NCI-H82 treated with DMSO at 0.1 percent for 48 hours (cell line): ENCODE results near the gene CCDC81.
"Not testable (repeated sequence)": the region's sequence is repeated elsewhere in the genome, so short reads cannot be mapped to it uniquely, and the experiment has no call there.

ENCODE experiments used
- DNase-seq: peaks from one replicate; lab custom pipeline; 2025; ENCODE audit not compliant: unreplicated experiment; lab: John Stamatoyannopoulos, UW

Gene CCDC81

GRCh38 chr11:86386746-86387145, 12.1 kb downstream of the CCDC81 start:
- no peak for DNase-seq

- no peak for DNase-seq
These were observed 13.5 kb downstream of the CCDC81 start for GRCh38 chr11:86388198-86388597.

DNA sequence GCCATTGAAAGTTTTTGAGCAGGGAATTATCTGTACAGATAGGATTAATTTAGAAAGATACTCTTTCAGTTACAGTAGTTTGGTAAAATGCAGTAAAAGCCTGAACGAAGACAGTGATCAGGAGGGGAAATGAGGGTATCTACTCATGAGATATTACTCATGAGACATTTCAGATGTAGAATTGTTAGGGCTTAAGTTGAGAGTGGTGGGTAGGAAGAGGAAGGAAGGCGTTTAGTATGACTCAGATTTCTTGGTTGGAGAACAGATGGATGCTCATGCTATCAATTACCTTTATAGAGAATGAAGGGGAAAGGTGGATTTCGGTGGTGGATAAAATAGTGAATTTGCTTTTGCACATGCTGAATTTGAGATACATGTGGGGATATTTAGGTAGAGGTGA, 15.8 kb downstream of the CCDC81 start:
- DNase-seq, result no peak

DNA sequence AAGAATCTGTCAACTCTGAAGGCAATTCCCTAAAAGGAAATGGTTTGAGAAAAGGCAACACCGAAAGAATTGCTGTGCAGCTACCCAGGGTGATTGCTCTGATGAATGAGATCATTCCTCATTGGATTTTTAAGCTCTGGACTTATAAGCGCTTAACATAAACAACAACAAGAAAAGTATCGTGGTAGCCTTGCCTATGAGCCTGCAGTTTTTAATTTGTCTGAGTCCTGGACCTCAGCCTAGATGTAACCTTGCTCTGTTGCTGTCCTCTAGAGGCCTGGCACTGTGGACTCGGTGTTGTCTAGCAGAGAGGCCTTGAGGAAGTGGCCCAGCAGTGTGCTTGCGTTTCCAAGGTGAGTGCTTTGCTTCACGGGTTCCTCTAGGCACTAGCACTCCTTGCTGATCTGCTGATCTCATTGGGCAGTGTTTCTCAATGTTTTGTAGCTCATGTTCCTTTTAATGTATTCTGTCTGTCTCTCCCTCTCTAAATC, 20.4 kb downstream of the CCDC81 start:
- no peak for DNase-seq

DNA sequence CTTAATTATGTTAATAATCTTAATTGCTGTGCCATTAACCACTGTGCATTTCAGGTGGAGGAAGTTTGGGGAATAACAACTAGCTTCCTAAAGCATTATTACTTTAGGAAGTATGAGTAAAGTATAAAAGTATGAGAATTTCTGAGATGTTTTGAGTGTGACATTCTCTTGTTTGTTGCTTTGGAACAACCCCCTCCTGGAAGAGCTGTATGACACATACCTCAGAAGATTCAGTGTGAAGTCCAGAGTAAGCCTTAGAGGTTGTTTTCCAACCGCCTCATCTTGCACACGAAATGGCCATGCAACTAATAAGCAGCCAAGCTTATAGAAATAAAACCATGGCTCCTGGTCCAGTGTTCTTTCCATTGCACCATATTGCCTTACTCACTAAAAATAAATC, 21.7 kb downstream of the CCDC81 start:
- DNase-seq, result no peak

- no peak for DNase-seq
These were observed 22.7 kb downstream of the CCDC81 start for GRCh38 chr11:86397351-86397750.

- no peak for DNase-seq
These were observed 23.4 kb downstream of the CCDC81 start for GRCh38 chr11:86398106-86398505.

DNA sequence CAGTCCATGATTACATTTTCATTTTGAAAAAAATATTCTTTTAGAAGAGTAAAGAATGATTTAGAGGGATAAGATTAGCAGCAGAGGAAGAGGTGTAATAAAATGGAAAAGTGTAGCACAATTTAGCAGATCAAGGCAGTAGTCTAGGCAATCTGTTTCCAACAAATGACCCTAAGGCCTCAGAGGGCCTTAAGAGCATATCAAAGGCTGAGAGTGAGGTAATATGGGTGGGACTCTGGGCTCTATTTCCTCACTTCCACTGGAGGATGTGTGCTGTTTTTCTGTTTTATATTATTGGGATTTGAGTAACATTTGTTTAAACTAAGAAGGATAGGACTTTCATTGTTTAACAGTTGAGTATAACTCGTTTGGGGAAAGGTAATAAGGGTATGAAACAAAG, 28.8 kb downstream of the CCDC81 start:
- DNase-seq, result no peak

DNA sequence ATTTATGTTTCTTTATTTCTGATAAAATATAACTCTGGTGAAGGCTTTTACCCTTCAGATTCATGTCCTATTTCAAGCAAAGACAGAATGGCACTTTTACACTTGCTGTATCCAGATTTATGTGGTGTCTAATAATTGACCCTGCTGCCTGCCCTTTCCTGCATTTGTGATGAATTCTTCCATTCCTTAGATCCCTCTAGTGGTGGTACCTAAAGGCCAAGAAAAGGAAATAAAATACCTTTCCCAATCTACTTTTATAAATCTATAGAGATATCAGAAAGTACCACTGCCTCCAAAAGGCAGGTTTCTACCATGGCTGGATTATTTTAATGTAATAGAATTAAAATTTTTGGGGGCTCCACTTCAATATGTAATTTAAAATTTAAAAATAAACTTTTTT, 34.2 kb downstream of the CCDC81 start:
- no peak for DNase-seq

DNA sequence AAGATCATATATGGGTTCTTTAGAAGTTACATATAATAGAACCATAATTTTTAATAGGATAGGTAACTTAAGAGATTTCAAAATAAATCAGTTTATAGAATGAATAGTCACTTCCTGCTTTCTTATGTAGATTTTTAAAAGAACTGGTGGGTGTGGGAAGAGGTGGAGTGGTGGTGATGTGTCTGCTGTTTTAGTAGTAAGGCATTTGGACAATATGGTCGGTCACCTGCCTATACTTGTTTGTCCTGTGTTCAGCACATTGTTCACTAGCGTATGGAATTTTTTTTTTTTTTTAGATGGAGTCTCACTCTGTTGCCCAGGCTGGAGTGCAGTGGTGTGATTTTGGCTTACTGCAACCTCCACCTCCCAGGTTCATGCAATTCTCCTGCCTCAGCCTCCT, 39.3 kb downstream of the CCDC81 start:
- DNase-seq, result no peak

- DNase-seq, result no peak
These were observed 40.3 kb downstream of the CCDC81 start for GRCh38 chr11:86415026-86415425.

DNA sequence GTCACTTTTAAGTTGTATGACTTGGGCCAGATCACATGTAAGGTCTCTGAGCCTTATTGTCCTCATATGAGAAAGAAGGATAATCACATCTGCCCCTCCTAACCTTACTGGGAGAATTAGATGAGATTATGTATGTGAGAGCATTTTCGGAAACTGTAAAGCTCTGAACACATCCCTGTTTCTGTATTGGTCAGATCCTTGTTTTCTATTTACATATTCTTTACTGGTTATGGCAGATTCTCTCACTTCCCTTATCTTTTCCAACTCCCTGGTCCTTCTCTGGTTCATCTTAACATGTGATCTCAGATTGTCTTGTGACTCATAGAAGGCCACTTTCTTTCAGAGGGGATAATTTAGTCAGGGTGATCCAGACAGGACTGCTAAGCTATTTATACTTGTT, 41.8 kb downstream of the CCDC81 start:
- DNase-seq, result no peak

DNA sequence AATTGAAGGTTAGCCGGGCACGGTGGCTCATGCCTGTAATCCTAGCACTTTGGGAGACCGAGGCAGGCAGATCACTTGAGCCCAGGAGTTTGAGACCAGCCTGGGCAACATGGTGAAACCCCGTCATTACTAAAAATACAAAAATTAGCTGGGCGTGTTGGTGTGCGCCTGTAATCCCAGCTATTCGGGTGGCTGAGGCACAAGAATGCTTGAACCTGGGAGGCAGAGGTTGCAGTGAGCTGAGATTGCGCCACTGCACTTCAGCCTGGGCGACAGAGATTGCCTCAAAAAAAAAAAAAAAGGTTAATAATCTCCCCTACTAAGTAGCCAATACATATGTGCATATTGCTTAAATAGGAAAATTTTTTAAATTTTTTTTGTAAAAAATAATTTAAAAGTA, 42.3 kb downstream of the CCDC81 start:
- DNase-seq, result not testable (repeated sequence)

DNA sequence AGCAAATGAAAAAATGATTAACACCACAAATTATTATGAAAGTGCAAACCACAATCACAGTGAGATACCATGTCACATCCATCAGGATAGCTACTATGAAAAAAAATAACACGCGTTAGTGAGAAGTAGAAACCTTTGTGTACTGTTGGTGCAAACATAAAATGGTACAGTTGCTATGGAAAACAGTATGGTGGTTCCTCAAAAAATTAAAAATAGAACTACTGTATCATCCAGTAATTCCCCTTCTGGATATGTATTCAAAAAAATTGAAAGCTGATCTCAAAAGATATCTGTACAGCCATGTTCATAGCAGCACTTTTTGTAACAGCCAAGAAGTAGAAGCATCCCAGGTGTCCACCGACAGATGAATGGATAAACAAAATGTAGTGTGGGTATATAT, 43.4 kb downstream of the CCDC81 start:
- no peak for DNase-seq

GRCh38 chr11:86418513-86418912, 43.8 kb downstream of the CCDC81 start:
- DNase-seq, result no peak

DNA sequence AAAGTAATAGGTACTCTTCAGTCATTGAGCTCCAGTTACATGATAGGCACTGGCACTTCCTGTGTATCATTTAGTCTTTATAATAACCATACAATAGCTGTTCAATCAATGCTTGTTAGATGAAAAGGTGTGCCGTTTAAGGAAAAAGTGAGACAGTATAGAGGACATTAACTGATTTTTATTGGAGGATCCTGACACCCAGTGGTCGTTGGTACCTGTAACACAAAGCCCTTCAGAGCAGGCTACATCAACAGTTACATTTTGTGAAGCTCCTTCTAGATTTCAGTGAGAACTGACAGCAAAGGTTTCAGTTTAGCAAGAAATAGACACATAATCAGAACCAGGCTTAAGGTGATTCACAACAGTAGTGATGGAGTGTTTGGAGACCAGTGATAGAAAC, 44.2 kb downstream of the CCDC81 start:
- DNase-seq, result no peak

- DNase-seq, result no peak
These were observed 47.3 kb downstream of the CCDC81 start for GRCh38 chr11:86421946-86422345.

DNA sequence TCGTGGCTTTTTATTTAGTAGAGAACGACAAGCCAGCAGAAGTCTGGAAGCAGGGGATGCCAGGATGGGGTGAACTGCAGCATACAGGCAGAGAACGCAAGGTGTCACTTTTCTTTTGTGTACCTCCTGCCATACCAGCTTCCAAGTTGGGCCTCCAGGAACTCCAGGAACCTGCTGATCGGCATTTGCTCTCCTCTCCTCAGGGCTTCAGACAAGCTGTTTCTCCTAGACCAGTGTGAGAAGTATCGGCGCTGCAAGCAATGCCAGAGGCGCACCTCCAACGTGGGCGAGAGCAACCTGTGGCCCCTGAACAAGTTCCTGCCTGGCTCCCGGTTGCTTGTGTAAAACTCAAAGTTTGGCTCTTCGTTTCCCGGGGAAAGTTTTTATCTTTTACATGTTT, 47.7 kb downstream of the CCDC81 start:
- no peak for DNase-seq

DNA sequence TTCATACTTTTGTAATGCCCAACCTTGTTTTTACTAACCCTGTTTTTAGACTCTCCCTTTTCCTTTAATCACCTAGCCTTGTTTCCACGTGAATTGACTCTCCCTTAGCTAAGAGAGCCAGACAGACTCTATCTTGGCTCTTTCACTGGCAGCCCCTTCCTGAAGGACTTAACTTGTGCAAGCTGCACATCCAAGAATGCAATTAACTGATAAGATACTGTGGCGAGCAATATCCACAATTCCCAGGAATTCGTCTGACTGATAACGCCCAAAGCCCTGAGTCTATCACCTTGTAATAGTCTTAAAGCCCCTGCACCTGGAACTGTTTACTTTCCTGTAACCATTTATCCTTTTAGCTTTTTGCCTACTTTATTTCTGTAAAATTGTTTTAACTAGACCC, 48.8 kb downstream of the CCDC81 start:
- DNase-seq, result not testable (repeated sequence)

DNA sequence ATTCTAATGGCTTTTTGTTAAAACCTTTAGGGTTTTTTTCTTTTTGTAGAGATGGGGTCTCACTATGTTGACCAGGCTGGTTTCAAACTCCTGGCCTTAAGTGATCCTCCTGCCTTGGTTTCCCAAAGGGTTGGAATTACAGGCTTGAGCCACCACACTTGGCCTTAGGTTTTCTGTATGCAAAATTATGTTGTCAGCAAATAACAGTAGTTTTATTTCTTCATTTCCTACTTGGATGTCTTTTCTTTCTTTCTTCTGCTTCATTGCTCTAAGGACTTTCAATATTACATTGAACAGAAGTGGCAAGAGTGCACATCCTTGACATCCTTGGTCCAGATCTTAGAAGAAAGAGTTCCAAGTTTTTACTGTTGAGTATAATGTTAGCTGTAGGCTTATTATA, 52.8 kb downstream of the CCDC81 start:
- DNase-seq, result no peak

GRCh38 chr11:86431258-86431657, 56.6 kb downstream of the CCDC81 start:
- DNase-seq, result no peak

DNA sequence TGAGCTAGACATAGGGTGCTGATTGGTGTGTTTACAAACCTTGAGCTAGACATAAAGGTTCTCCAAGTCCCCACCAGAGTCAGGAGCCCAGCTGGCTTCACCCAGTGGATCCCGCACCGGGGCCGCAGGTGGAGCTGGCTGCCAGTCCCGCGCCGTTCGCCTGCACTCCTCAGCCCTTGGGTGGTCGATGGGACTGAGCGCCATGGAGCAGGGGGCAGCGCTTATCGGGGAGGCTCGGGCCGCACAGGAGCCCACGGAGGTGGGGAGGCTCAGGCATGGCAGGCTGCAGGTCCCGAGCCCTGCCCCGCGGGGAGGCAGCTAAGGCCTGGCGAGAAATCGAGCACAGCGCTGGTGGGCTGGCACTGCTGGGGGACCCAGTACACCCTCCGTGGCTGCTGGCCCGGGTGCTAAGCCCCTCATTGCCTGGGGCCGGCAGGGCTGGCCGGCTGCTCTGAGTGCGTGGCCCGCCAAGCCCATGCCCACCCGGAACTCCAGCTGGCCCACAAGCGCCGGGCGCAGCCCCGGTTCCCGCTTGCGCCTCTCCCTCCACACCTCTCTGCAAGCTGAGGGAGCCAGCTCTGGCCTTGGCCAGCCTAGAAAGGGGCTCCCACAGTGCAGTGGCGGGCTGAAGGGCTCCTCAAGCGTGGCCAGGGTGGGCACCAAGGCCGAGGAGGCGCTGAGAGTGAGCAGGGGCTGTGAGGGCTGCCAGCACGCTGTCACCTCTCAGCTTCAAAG, 58.8 kb downstream of the CCDC81 start:
- DNase-seq, result not testable (repeated sequence)

- DNase-seq, result no peak
These were observed 61.0 kb downstream of the CCDC81 start for GRCh38 chr11:86435711-86436110.
